ENCODE results near the gene CXCR5.

CXCR5 gene

GRCh38 chr11:118889797-118890196 lies 6.1 kb downstream of the CXCR5 start:
- Histone ChIP-seq H3K9me3 (ENCODE audit: control insufficient read depth, low read length) (no peaks in the 10 kb centered on the region), H3K36me3 (ENCODE audit: control insufficient read depth, insufficient read depth, low read length, severe bottlenecking) (no peaks in the 10 kb centered on the region), H3K9ac (ENCODE audit: low read length) (no peak overlapping the region), H3K4me1 (ENCODE audit: control insufficient read depth, insufficient read depth, low read length) (peaks cover 39% of the 10 kb centered on the region), H3K27me3 (replicated peaks; ENCODE audit: control insufficient read depth, insufficient read depth, low read length) (no peaks in the 10 kb centered on the region), H3K4me3 (ENCODE audit: low read length) (peak overlapping the region; percentile 1)
- peak; percentile 47 for DNase-seq (ENCODE audit: low read depth)

GRCh38 chr11:118892514-118892913 lies 8.8 kb downstream of the CXCR5 start:
- Histone ChIP-seq H3K9ac (ENCODE audit: low read length) (no peak overlapping the region), H3K4me1 (ENCODE audit: control insufficient read depth, insufficient read depth, low read length) (peaks cover 33% of the 10 kb centered on the region), H3K4me3 (ENCODE audit: low read length) (no peak overlapping the region), H3K27me3 (replicated peaks; ENCODE audit: control insufficient read depth, insufficient read depth, low read length) (no peaks in the 10 kb centered on the region), H3K36me3 (ENCODE audit: control insufficient read depth, insufficient read depth, low read length, severe bottlenecking) (peaks cover 9% of the 10 kb centered on the region), H3K9me3 (ENCODE audit: control insufficient read depth, low read length) (no peaks in the 10 kb centered on the region)
- no peak for DNase-seq (ENCODE audit: low read depth)

- Histone ChIP-seq H3K9ac (ENCODE audit: low read length) (no peak overlapping the region), H3K27me3 (replicated peaks; ENCODE audit: control insufficient read depth, insufficient read depth, low read length) (no peaks in the 10 kb centered on the region), H3K4me1 (ENCODE audit: control insufficient read depth, insufficient read depth, low read length) (peaks cover 28% of the 10 kb centered on the region), H3K9me3 (ENCODE audit: control insufficient read depth, low read length) (no peaks in the 10 kb centered on the region), H3K4me3 (ENCODE audit: low read length) (no peak overlapping the region), H3K36me3 (ENCODE audit: control insufficient read depth, insufficient read depth, low read length, severe bottlenecking) (peaks cover 13% of the 10 kb centered on the region)
- no peak for DNase-seq (ENCODE audit: low read depth)
Measured at GRCh38 chr11:118892964-118893363, 9.3 kb downstream of the CXCR5 start.

- H3K9me3 ChIP-seq (ENCODE audit: control insufficient read depth, low read length) = no peaks in the 10 kb centered on the region
- no peak for DNase-seq (ENCODE audit: low read depth)
- no peak overlapping the region for H3K9ac ChIP-seq (ENCODE audit: low read length)
- peaks cover 17% of the 10 kb centered on the region for H3K36me3 ChIP-seq (ENCODE audit: control insufficient read depth, insufficient read depth, low read length, severe bottlenecking)
- peaks cover 21% of the 10 kb centered on the region for H3K4me1 ChIP-seq (ENCODE audit: control insufficient read depth, insufficient read depth, low read length)
- no peak overlapping the region for H3K4me3 ChIP-seq (ENCODE audit: low read length)
- H3K27me3 ChIP-seq (replicated peaks; ENCODE audit: control insufficient read depth, insufficient read depth, low read length) = no peaks in the 10 kb centered on the region
Measured at GRCh38 chr11:118893662-118894061, 10.0 kb downstream of the CXCR5 start.

- Histone ChIP-seq H3K4me1 (ENCODE audit: control insufficient read depth, insufficient read depth, low read length) (peaks cover 16% of the 10 kb centered on the region), H3K9me3 (ENCODE audit: control insufficient read depth, low read length) (no peaks in the 10 kb centered on the region), H3K36me3 (ENCODE audit: control insufficient read depth, insufficient read depth, low read length, severe bottlenecking) (peaks cover 22% of the 10 kb centered on the region), H3K27me3 (replicated peaks; ENCODE audit: control insufficient read depth, insufficient read depth, low read length) (no peaks in the 10 kb centered on the region), H3K9ac (ENCODE audit: low read length) (no peak overlapping the region), H3K4me3 (ENCODE audit: low read length) (no peak overlapping the region)
- no peak for DNase-seq (ENCODE audit: low read depth)
Measured at GRCh38 chr11:118894192-118894591, 10.5 kb downstream of the CXCR5 start.

GRCh38 chr11:118895093-118896039 lies 11.7 kb downstream of the CXCR5 start:
- DNase-seq (ENCODE audit: low read depth) = no peak
- H3K36me3 ChIP-seq (ENCODE audit: control insufficient read depth, insufficient read depth, low read length, severe bottlenecking) = peaks cover 33% of the 10 kb centered on the region
- no peaks in the 10 kb centered on the region for H3K9me3 ChIP-seq (ENCODE audit: control insufficient read depth, low read length)

GRCh38 chr11:118896472-118896913 lies 12.8 kb downstream of the CXCR5 start:
- peak overlapping the region; percentile 21 for H3K9ac ChIP-seq (ENCODE audit: low read length)

More at GRCh38 chr11:118895093-118896039, 11.7 kb downstream of the CXCR5 start:
- no peak overlapping the region for H3K4me3 ChIP-seq (ENCODE audit: low read length)
- H3K9ac ChIP-seq (ENCODE audit: low read length) = no peak overlapping the region
- peaks cover 4% of the 10 kb centered on the region for H3K4me1 ChIP-seq (ENCODE audit: control insufficient read depth, insufficient read depth, low read length)
- no peaks in the 10 kb centered on the region for H3K27me3 ChIP-seq (replicated peaks; ENCODE audit: control insufficient read depth, insufficient read depth, low read length)

GRCh38 chr11:118896921-118897591 lies 13.4 kb downstream of the CXCR5 start:
- H3K9me3 ChIP-seq (ENCODE audit: control insufficient read depth, low read length) = no peaks in the 10 kb centered on the region
- no peaks in the 10 kb centered on the region for H3K4me1 ChIP-seq (ENCODE audit: control insufficient read depth, insufficient read depth, low read length)
- peaks cover 50% of the 10 kb centered on the region for H3K36me3 ChIP-seq (ENCODE audit: control insufficient read depth, insufficient read depth, low read length, severe bottlenecking)
- no peak overlapping the region for H3K4me3 ChIP-seq (ENCODE audit: low read length)
- no peaks in the 10 kb centered on the region for H3K27me3 ChIP-seq (replicated peaks; ENCODE audit: control insufficient read depth, insufficient read depth, low read length)
- DNase-seq (ENCODE audit: low read depth) = no peak
- H3K9ac ChIP-seq (ENCODE audit: low read length) = peak overlapping the region; percentile 21

More at GRCh38 chr11:118896472-118896913, 12.8 kb downstream of the CXCR5 start:
- H3K4me3 ChIP-seq (ENCODE audit: low read length) = no peak overlapping the region
- no peaks in the 10 kb centered on the region for H3K9me3 ChIP-seq (ENCODE audit: control insufficient read depth, low read length)
- H3K4me1 ChIP-seq (ENCODE audit: control insufficient read depth, insufficient read depth, low read length) = no peaks in the 10 kb centered on the region
- no peak for DNase-seq (ENCODE audit: low read depth)
- no peaks in the 10 kb centered on the region for H3K27me3 ChIP-seq (replicated peaks; ENCODE audit: control insufficient read depth, insufficient read depth, low read length)
- peaks cover 45% of the 10 kb centered on the region for H3K36me3 ChIP-seq (ENCODE audit: control insufficient read depth, insufficient read depth, low read length, severe bottlenecking)

GRCh38 chr11:118897721-118898310 lies 14.1 kb downstream of the CXCR5 start:
- no peak overlapping the region for H3K9ac ChIP-seq (ENCODE audit: low read length)
- no peak for DNase-seq (ENCODE audit: low read depth)
- H3K36me3 ChIP-seq (ENCODE audit: control insufficient read depth, insufficient read depth, low read length, severe bottlenecking) = peaks cover 54% of the 10 kb centered on the region
- no peak overlapping the region for H3K4me3 ChIP-seq (ENCODE audit: low read length)
- H3K4me1 ChIP-seq (ENCODE audit: control insufficient read depth, insufficient read depth, low read length) = no peaks in the 10 kb centered on the region
- no peaks in the 10 kb centered on the region for H3K9me3 ChIP-seq (ENCODE audit: control insufficient read depth, low read length)
- H3K27me3 ChIP-seq (replicated peaks; ENCODE audit: control insufficient read depth, insufficient read depth, low read length) = no peaks in the 10 kb centered on the region

GRCh38 chr11:118898400-118899295 lies 15.0 kb downstream of the CXCR5 start:
- Histone ChIP-seq H3K9ac (ENCODE audit: low read length) (no peak overlapping the region), H3K36me3 (ENCODE audit: control insufficient read depth, insufficient read depth, low read length, severe bottlenecking) (peaks cover 59% of the 10 kb centered on the region), H3K9me3 (ENCODE audit: control insufficient read depth, low read length) (no peaks in the 10 kb centered on the region), H3K4me3 (ENCODE audit: low read length) (no peak overlapping the region), H3K27me3 (replicated peaks; ENCODE audit: control insufficient read depth, insufficient read depth, low read length) (no peaks in the 10 kb centered on the region), H3K4me1 (ENCODE audit: control insufficient read depth, insufficient read depth, low read length) (no peaks in the 10 kb centered on the region)
- DNase-seq (ENCODE audit: low read depth) = no peak
